HG02970 (cell line): Measurements from ENCODE around the gene EEF1E1.

Experiments used
- ATAC-seq: cut with Tn5 transposase; IDR thresholded peaks from one replicate; pipeline ENCODE4 v1.9.1; 2021; ENCODE audit warnings: mild to moderate bottlenecking, moderate library complexity, moderate number of reproducible peaks; ENCODE audit not compliant: unreplicated experiment, low FRiP score

The EEF1E1 gene

DNA sequence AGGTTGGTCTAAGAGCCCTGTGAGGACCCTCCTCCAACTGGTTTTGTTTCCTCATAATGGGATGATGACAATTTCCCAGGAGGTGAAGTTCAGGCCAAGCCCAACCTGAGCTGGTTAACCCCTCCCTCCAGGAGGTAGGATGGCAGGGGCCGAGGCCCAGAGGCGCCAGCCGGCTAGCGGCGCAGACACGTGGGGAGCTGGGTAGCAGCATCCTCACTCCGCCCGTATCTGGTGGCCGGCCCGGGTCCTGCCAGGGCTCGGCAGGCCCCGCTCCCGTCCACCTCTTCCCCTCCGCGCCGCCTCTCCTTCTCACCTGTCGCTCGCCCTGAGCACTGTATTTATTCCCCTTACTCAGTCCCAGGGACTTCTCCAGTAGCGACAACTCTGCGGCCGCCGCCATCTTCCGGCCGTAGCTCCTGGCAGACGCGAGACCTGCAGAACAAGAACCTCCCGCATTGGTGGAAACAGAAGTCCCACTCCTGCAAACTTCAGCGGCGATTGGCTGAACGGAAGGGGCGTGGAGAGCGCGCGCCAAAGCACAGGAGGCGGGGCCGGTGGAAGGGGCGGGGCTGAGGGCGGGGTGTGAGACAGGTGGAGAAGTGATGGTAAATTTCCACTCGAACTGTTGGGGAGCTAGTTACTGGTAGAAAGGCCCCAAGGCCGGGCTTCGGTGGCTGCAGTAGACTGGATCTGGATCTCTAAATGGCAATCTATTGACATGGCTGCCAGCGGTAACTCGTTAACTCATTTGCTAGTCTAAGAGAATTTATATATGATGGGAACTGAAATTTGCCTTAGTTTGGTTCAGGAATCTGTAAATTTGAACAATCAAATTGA is at the start of gene EEF1E1:
TSS of gene EEF1E1 (minus strand) at position 427 of the 837 bp plus-strand sequence. CDS start at position 400, 27 bp downstream.
- ATAC-seq, result peak; percentile 100

DNA sequence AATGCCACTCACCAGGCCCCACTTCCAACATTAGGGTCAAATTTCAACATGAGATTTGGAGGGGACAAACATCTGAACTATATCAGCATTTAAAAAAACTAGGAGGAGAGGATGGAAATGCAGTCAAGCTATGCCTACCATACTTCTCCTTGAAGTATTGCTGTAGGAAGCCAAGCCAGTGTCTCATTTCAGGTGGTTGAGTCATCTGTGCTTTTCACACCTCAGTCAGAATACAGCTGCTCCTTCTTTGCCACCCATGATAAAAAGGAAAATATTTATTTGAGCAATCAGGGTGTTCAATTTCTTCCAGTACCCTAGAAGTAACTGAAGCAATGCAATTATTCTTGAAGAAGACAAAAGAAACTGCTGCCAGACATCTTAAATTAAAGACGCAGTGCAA is 47.0 kb upstream of the EEF1E1 start:
- no peak for ATAC-seq

DNA sequence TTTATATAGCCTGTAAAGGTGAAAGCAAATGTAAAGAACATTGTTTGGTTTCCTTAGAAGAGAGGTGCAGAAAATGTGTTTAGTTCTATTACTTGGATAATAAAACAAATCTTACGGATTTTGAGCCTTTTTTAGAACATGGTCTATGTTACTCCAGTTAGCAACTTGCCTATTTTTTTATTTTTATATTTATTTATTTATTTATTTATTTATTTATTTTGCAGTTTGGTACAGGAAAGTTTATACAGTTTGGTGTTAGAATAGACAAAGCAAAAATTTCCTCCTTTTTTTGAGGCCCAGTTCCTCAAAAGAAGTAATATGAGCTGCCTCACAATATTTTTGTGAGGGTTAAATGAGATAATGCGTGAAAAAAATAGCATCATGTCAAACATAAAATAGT is 41.6 kb upstream of the EEF1E1 start:
- no peak for ATAC-seq

DNA sequence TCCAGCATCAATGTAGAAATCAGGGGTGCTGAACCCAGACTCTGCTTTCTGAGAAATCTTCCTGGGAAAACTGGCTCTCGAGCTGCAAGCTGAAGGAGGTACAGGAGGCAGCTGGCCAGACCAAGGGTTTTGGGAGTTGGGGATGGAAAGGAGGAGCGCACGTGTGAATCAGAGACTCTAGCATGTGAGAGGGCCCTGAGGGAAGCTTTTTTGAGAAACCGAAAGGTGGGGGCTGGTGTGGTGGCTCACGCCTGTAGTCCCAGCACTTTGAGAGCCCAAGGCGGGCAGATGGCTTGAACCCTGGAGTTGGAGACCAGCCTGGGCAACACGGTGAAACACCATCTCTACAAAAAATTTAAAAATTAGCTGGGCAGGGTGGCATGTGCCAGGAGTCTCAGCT is 37.1 kb upstream of the EEF1E1 start:
- ATAC-seq, result no peak

DNA sequence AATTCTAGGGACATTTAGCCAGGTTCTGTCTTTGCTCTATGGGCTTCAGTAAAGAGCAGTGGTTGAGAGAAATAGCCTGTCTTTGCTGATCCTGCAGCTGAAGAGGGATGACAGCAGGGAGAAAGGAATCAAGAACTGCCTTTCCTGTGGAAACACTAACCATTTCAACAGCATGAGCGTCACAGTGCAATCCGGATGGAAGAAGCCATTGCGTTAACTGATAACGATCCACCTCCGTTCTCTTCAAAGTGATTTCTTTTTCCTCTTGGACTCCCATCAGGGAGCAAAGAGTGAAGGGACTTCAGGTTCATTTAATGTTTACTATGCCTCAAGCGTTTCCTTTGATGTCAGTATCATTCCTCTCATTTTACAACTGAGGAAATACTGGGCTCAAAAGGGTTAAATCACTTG is 35.2 kb upstream of the EEF1E1 start:
- ATAC-seq, result no peak

DNA sequence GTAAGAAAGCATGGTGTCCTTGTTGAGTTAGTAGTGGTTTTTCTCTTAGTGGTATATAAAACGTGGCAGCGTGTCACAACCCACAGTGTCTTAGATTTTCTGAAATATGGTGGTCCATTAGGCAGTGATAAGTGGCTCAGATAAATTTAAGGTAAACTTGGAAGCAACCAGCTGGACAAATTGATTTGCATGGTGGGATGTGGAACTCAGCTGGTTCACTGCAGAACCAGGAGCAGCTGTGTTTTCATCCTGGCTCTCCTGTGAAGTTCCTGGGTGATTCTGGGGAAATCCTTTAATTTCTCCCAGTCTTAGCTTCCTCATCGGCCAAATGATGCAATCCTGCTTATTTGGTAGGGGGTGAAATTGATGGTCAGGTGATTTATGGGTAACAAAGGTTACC is 32.9 kb upstream of the EEF1E1 start:
- no peak for ATAC-seq

DNA sequence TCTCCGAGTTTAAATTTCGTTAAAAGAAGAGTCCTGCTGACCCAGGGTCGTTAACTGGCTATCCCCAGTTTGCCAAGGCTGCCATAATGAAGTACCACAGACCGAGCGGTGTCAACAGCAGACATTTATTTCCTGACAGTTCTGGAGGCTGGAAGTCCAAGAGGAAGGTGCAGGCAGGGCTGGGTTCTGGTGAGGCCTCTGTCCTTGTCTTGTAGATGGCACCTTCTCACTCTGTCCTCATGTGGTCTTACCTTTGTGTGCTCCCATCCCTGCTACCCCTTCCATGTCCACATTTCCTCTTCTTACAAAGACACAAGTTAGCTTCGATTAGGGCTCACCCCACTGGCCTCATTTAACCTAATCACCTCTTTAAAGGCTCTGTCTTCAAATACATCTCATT is 29.8 kb upstream of the EEF1E1 start:
- no peak for ATAC-seq

DNA sequence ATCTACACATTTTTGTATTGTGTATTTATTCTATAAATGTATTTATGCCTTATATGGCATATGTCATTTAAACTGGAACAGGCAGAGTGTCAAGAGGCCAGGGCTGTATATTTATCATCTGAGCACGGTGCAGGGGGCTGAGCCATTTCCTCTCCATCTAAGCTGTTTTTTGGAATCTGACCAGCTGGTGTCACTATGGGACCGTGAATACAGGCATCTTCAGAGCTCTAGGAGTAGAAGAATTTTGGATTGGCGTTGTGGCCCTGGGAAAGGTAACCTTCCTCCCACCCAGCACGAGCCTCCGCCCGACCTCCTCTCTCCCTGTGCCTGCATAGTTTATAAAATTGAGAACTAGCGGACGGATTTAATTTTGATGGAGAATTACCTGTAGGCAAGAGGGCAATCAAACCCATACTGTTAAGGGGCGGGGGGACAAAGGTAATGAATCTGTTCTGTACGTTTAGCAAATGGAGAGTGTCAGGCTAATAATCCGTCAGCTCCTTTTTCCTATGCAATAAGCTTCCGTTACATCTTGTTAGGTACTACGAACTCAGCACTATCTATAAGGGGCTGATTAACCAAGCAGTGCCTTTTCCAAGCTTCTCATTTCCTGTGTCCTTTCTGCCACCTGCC is 29.0 kb upstream of the EEF1E1 start:
- ATAC-seq, result peak; percentile 64

DNA sequence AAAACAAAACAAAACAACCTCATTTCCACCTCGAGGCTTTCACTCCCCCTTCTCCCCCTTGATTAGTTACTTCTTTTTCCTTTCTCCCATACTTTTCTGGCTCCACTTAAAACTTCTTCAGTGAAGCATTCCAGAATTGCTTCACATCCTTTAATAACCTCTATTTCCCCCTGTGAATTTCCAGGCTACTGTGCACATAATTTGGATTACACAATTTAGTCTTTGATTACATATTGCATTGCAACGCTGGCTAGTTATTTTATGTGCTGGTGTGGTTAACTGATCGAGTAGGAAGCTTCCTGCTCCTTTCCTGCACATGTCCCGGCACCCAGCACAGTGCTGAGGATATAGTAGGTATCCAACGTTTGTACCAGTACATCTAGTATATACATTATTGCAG is 28.1 kb upstream of the EEF1E1 start:
- ATAC-seq, result no peak

DNA sequence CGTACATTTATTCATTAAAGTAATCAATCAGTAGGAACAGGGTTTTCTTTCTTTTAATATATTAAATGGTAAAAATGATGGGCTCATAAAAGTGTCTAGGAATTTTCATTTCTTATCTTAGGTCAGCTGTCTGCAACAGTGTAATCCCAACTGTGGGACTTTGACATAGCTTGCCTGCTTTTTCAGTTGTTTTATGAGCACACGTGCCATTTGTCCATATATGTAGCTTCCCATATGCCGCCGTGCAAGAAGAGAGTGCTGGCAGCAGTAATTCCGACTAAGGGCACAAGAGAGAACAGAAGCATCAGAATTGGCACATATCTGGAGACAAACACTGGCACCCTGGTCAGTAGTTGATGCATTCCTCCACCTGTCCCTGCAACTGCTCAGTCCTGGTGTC is 20.9 kb upstream of the EEF1E1 start:
- ATAC-seq, result no peak

DNA sequence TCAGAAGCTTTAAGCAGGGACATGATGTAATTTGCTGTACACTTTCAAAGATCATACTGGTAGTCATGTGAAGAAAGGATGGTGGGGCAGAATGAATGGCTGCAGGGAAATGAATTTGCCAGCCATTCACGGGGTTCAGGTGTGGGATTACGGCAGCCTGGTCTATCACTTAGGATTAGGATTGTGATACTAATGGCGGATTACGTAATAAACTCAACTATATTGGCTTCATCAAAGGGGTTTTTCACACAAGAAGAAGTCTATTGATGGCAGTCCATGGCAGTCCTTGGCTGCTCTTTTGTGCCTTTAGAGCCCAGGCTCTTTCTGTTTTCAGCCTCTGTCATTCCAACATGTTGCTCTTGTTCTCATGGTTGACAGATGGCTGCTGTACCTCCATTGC is 12.6 kb upstream of the EEF1E1 start:
- no peak for ATAC-seq

DNA sequence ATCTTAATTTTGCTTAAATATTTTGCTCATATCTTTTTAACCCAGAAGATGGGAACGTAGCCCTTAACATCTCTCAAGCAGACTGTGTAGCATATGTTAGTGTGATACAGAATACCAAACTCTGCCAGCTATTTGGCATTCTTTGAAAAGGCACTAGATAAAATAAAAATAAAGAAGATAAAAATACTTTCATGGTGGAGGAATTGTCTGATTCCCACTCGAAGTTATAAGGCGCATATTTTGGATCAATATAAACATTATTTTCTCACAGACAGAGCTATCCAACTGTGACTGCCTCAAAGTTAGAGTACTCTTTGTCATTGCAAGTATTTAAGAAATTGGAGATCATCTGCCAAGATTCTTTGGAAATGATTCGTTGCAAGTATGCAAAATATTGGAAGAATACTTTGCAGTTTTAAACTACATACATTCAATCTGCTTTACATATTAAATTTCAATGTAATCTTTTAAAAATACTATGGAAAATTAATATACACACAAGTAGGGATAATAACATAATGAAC is 10.8 kb upstream of the EEF1E1 start:
- no peak for ATAC-seq

DNA sequence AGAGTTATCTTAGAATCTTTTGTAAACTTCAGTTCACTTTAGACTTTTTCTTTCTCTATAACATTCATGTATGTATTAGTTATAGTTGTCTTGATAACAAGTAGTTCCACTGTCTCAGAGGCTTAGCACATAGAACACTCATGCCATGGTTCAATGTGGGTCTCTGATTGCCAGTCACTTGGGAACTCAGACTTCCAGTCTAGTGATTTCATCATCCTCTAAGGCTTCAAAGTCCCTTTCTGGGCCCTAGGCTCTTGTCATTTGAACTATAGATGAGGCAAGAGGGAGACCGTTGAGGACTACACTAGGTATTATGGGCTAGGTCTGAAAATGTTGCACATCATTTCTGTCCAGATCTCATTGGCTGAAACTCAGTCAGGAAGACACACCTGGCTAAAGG is 8.4 kb upstream of the EEF1E1 start:
- no peak for ATAC-seq

DNA sequence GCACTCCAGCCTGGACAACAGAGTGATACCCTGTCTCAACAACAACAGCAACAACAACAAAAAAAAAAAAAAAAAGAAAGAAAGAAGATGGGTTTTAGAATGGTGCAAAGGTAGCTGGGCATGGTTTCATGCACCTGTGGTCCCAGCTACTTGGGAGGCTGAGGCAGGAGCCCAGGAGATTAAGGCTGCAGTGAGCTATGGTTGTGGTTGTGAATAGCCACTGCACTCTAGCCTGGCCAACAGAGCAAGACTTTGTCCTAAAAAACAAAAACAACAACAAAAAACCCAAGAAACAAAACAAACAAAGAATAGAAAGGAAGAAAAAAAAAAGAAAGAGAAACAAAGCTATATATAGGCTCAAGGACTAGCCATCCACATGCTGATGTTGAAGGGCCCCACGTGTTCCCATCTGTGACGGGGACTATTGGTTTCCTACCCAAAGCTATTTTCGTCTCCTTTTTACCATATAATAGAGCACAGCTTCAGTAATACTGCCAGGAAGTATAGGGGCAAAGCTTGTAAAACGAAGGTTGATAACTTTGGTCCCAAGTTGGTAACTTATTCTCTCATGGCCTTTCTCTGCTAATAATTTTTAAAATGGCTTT is 7.9 kb upstream of the EEF1E1 start:
- no peak for ATAC-seq

DNA sequence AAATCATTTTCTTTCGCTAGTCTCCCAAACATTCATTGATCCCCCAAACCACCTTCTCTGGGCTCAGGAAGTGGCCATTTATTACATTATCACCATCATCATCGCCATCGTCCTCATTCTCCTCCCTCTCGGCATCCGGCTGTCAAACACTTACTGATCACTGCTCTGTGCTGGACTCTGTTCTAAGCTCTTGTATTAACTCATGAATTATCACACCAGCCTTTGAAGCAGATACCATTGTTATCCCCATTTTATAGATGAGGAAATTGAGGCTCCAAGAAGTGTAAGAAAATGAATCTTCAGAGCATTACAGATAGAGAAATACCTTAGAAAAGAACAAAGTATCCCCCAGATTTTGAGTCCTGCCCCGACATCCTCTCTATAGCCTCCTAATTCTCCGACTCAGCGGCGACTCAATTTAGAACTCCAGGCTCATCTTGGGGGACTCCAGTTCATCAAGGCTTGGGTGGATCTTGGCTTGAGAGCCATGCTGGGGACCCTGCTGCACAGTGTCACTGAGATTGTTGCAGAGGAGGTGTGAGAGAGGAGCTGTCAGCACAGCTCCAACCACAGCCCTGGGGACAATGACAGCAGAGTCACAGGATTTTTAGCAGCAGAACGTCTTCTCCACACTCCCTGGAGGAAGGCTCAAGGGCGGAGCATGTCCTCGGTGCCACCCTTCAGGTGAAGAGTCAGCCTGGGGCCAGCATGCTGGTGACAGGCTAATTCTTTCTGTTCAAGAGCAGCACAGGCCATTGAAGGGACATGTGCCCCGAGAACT is 6.6 kb upstream of the EEF1E1 start:
- ATAC-seq, result no peak

DNA sequence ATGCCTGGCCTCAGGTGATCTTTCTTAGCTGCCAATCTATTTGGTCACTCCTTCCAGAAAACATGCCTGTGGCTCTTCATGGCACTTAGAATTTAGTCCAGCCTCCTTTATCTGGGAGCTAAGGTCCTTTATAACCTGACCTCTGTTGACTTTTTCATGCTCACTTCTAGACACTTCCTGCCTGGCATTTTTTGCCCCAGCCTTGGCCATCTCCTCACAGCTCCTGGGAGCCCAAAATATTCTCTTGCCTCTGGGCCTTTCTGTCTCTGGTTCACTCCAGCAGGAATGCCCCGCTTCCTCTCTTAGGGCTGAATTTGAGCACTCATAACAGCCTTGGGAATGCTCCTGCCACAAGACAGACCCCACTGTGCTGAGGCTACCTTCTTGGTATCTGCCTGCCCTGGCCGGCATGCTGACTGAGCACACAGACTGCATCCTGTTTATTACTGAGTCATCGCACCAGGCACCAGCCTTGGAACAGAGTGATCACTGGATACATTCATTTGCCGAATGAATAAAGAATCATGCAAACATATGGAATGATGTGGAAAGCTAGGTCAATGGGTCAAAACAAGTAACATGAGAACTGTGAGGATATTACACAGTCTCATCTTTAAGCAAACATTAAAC is 5.8 kb upstream of the EEF1E1 start:
- ATAC-seq, result no peak

DNA sequence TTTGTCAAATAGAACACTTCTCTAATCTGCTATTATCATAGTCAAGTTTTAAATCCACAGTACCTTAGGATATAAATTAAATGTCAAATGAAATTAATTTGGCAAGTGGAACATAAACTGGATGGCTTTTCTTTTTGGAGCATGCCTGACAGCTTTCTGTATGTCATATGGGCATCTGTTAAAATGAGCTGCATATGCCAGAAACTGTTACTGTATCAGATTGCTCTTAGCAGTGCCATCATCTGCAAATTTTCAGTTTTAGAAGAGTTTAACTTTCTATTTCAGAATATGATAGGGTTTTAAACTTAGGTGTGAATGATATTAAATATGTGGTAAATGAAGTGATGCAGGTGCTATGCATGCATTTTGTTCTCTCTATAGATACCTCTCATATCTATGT is 3.4 kb upstream of the EEF1E1 start:
- ATAC-seq, result no peak

DNA sequence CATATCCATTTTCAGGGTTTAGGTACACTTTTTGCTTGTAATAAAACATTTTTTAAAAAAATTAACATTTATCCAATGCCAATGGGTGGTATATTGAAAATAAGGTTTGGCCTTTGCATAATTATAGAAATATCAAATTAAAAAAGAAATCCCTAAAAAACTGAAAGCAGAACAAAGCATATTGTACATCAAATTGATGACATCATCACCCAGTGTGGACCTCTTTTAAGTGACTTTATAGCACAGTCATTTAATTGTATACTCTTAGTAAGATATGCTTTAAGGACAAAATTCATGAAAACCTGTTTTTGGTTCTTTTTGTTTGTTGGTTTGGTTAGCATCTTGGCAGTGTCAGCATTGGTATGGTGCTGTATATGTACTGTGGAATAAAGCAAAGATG is 1.4 kb upstream of the EEF1E1 start:
- no peak for ATAC-seq

DNA sequence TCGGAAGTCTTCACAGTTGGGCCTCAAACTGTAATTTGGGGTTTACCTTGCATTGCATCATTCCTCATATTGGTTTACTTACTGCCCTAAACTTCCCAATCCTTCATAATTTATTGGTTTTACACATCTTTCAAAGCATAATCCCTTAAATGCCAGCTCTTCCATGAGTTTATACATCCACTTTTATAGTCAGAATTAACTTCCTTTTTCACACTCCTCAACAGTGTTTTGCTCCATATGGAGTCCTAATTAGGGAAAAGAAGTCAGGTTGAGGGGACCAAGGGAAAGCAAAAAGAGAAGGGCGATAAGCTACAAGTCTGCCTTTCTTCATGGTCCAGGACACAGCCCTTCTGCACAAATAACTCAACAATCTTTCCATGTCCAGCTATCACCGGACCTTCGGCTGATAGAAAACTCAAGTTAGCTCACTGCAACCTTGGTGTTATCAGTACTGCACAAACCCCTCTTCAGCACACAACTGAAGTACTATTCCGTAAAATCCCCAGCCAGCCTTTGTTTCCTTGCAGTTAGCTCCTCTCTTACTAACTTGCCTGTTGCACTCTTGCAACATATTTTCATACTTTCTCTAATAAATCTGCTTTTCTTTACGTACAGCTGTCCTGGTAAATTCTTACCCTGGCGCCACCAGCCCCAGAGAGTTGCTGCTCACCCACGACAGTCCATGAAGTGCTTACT is 2.0 kb downstream of the EEF1E1 start:
- ATAC-seq, result no peak

DNA sequence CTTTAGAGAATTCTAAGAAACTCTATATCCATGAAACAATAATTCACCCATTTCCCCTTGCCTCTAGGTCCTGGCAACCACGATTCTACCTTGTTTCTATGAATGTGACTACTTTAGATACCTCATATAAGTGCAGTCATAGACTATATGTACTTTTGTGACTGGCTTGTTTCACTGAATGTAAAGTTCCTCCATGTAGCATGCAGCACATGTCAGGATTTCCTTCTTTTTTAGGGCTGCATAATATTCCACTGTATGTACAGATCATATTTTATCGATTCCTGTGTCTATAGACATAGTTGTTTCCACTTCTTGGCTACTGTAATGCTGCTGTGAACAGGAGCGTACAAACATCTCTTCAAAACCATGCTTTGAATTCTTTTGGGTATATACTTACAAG is 11.7 kb downstream of the EEF1E1 start:
- no peak for ATAC-seq
